ENCODE data around the gene PEG3. TPM values are rescaled to one million over a fixed set of nuclear protein-coding genes. Genes with fewer than 3 reads are reported as not detected.

Gene PEG3
- total RNA-seq (2014; rRNA removed) (1.6 and 2.6 TPM in 2 replicates), Bru-seq, nascent RNA (percentile 44 among the genes with signal in this experiment), BruChase-seq, experiment 1, labeled RNA remaining after a 6-hour chase (percentile 70 among the genes with signal in this experiment), BruChase-seq, experiment 2, labeled RNA remaining after a 2-hour chase (percentile 54 among the genes with signal in this experiment)
- long read RNA-seq, partial matches to known transcripts: 0 of 2 reads
- long read RNA-seq, other reads (novel, unspliced or antisense): 2 of 2 reads

- no peaks in the 10 kb centered on the region for H3K36me3 ChIP-seq (ENCODE audit: low read depth, low read length)
- H3K9me2 ChIP-seq (replicated peaks; ENCODE audit: low read length): no peaks in the 10 kb centered on the region
- H3K9me3 ChIP-seq (ENCODE audit: low read length): peaks cover 32% of the 10 kb centered on the region
- peak within 1 kb of the TSS; percentile 37; the same call in 1 of the 2 replicates for H3K4me3 ChIP-seq (ENCODE audit: low read length)
- DNase-seq: no peak
- no peak for ATAC-seq
- CTCF ChIA-PET: no interaction called here
- no peaks in the 10 kb centered on the region for H3K79me2 ChIP-seq (ENCODE audit: low read length)
- H3K4me2 ChIP-seq (ENCODE audit: low read length): peak within 1 kb of the TSS; percentile 20; the same call in 1 of the 2 replicates
- H3K9ac ChIP-seq (ENCODE audit: low read length): no peak within 1 kb of the TSS
- no TSS peak for BruUV-seq (replicated peaks)
- no peaks in the 10 kb centered on the region for H3K27me3 ChIP-seq (ENCODE audit: low read length)
- intact Hi-C loops (cut with micrococcal nuclease): no loop called here
- no peaks in the 10 kb centered on the region for H4K20me1 ChIP-seq (ENCODE audit: low read length)
- H3K27ac ChIP-seq (ENCODE audit: low read length): no peak within 1 kb of the TSS
- H3F3A ChIP-seq (ENCODE audit: low read length, unreplicated experiment): no peaks in the 10 kb centered on the region
- no peak for TF ChIP-seq CTCF (conservative IDR thresholded peaks at IDR 0.05; ENCODE audit: low read depth, low read length)
- no peak for TF ChIP-seq EZH2phosphoT487 (IDR thresholded peaks at IDR 0.05; ENCODE audit: borderline replicate concordance, low read length)
- TF ChIP-seq EZH2 (IDR thresholded peaks at IDR 0.05; ENCODE audit: low read length, unreplicated experiment): no peak
- POLR2A ChIA-PET (ENCODE audit: unreplicated experiment): no interaction called here
- peak within 1 kb of the TSS; percentile 52; the same call in 1 of the 2 replicates for H2AFZ ChIP-seq (ENCODE audit: low read length)
- H3K4me1 ChIP-seq (ENCODE audit: insufficient read depth, low read length): no peaks in the 10 kb centered on the region
Observed at GRCh38 chr19:56840451-56841192, at the start of gene PEG3, which contains the start of gene ZIM2. PEG3 (minus strand) TSS chr19:56840726; CDS start chr19:56824655, 16,071 bp downstream. ZIM2 (minus strand) TSS chr19:56840726; CDS start chr19:56824277, 16,449 bp downstream.

GRCh38 chr19:56885173-56885985 lies 44.9 kb upstream of the PEG3 start:
- H4K20me1 ChIP-seq (ENCODE audit: low read length): no peaks in the 10 kb centered on the region
- H3F3A ChIP-seq (ENCODE audit: low read length, unreplicated experiment): no peaks in the 10 kb centered on the region
- POLR2A ChIA-PET (ENCODE audit: unreplicated experiment): no interaction called here
- H3K9me2 ChIP-seq (replicated peaks; ENCODE audit: low read length): no peaks in the 10 kb centered on the region
- no peaks in the 10 kb centered on the region for H3K27me3 ChIP-seq (ENCODE audit: low read length)
- TF ChIP-seq EZH2phosphoT487 (IDR thresholded peaks at IDR 0.05; ENCODE audit: borderline replicate concordance, low read length) (no peak), CTCF (conservative IDR thresholded peaks at IDR 0.05; ENCODE audit: low read depth, low read length) (no peak), EZH2 (IDR thresholded peaks at IDR 0.05; ENCODE audit: low read length, unreplicated experiment) (no peak)
- no peaks in the 10 kb centered on the region for H3K36me3 ChIP-seq (ENCODE audit: low read depth, low read length)
- no peak overlapping the region for H3K27ac ChIP-seq (ENCODE audit: low read length)
- no peak overlapping the region for H3K9ac ChIP-seq (ENCODE audit: low read length)
- CTCF ChIA-PET: no interaction called here
- no peaks in the 10 kb centered on the region for H3K4me1 ChIP-seq (ENCODE audit: insufficient read depth, low read length)
- peaks cover 36% of the 10 kb centered on the region for H3K9me3 ChIP-seq (ENCODE audit: low read length)
- BruUV-seq (replicated peaks): no TSS peak
- no peak overlapping the region for H3K4me3 ChIP-seq (ENCODE audit: low read length)
- intact Hi-C loops (cut with micrococcal nuclease): no loop called here
- ATAC-seq (no peak), DNase-seq (no peak)
- no peaks in the 10 kb centered on the region for H3K79me2 ChIP-seq (ENCODE audit: low read length)
- H3K4me2 ChIP-seq (ENCODE audit: low read length): no peak overlapping the region
- H2AFZ ChIP-seq (ENCODE audit: low read length): no peak overlapping the region

Measured in PC-3 (cell line).